HG03378 (cell line): ENCODE data around the gene TMEM132E.

Experiments
- ATAC-seq: cut with Tn5 transposase; IDR thresholded peaks from one replicate; pipeline ENCODE4 v1.9.1; 2021; ENCODE audit warnings: mild to moderate bottlenecking, moderate library complexity; ENCODE audit not compliant: unreplicated experiment

The TMEM132E gene

GRCh38 chr17:34569591-34569990, 9.8 kb upstream of the TMEM132E start:
- ATAC-seq, result no peak

- ATAC-seq, result no peak
Observed at GRCh38 chr17:34570506-34570905, 8.9 kb upstream of the TMEM132E start.

GRCh38 chr17:34571428-34572130, 7.8 kb upstream of the TMEM132E start:
- ATAC-seq, result no peak

GRCh38 chr17:34572483-34572882, 6.9 kb upstream of the TMEM132E start:
- no peak for ATAC-seq

- ATAC-seq, result no peak
Observed at GRCh38 chr17:34575182-34575581, 4.2 kb upstream of the TMEM132E start.

GRCh38 chr17:34578016-34578415, 1.4 kb upstream of the TMEM132E start:
- no peak for ATAC-seq

- ATAC-seq, result no peak
Observed at GRCh38 chr17:34578656-34579016, 746 bp upstream of the TMEM132E start.

GRCh38 chr17:34579979-34580684, 750 bp downstream of the TMEM132E start:
- no peak for ATAC-seq

GRCh38 chr17:34580685-34581445, 1.5 kb downstream of the TMEM132E start:
- ATAC-seq, result no peak

- no peak for ATAC-seq
Observed at GRCh38 chr17:34581446-34582184, 2.2 kb downstream of the TMEM132E start.

- ATAC-seq, result no peak
Observed at GRCh38 chr17:34582185-34582900, 3.0 kb downstream of the TMEM132E start.

- no peak for ATAC-seq
Observed at GRCh38 chr17:34582901-34583245, 3.5 kb downstream of the TMEM132E start.

- no peak for ATAC-seq
Observed at GRCh38 chr17:34584805-34585416, 5.5 kb downstream of the TMEM132E start.

- ATAC-seq, result no peak
Observed at GRCh38 chr17:34586346-34586846, 7.0 kb downstream of the TMEM132E start.

GRCh38 chr17:34588266-34588665, 8.9 kb downstream of the TMEM132E start:
- no peak for ATAC-seq

- ATAC-seq, result no peak
Observed at GRCh38 chr17:34589120-34589965, 10.0 kb downstream of the TMEM132E start.

- ATAC-seq, result no peak
Observed at GRCh38 chr17:34592002-34592401, 12.6 kb downstream of the TMEM132E start.

GRCh38 chr17:34596920-34597319, 17.5 kb downstream of the TMEM132E start:
- no peak for ATAC-seq

- no peak for ATAC-seq
Observed at GRCh38 chr17:34598161-34598776, 18.9 kb downstream of the TMEM132E start.
